Left ventricle myocardium inferior (tissue), 1 donor: ENCODE data around the gene MAPK8IP3. TPM values are rescaled to one million over a fixed set of nuclear protein-coding genes. Genes with fewer than 3 reads are reported as not detected.

Source experiments
- DNase-seq: peaks from one replicate; pipeline ENCODE4 v3.0.0-alpha.2; 2020
- H3K27ac ChIP-seq: fragments of 200-600 bp; replicated peaks from 2 replicates; pipeline ENCODE4 v1.8.0; 2021
- H3K27me3 ChIP-seq: fragments of 200-600 bp; 2 replicates; pipeline ENCODE4 v1.8.0; 2021; ENCODE audit warnings: low read depth
- H3K36me3 ChIP-seq: fragments of 200-600 bp; 2 replicates; pipeline ENCODE4 v1.8.0; 2021
- H3K4me1 ChIP-seq: fragments of 200-600 bp; 2 replicates; pipeline ENCODE4 v1.8.0; 2021
- H3K4me3 ChIP-seq: fragments of 200-600 bp; 2 replicates; pipeline ENCODE4 v1.8.0; 2021; ENCODE audit warnings: mild to moderate bottlenecking, moderate library complexity
- H3K9me3 ChIP-seq: fragments of 200-600 bp; replicated peaks from 2 replicates; pipeline ENCODE4 v1.8.0; 2021
- CTCF ChIP-seq: fragments of 200-600 bp; IDR thresholded peaks from 2 replicates; pipeline ENCODE4 v1.8.0; 2021; ENCODE audit warnings: antibody characterized with exemption, mild to moderate bottlenecking, borderline replicate concordance
- intact Hi-C: fragments of 100-400 bp; cut with micrococcal nuclease; formaldehyde crosslinking; loops from one replicate; pipeline ENCODE4 v1.11.0; 2022
- total RNA-seq: library from RNA; stranded (reverse); fragmentation: NEBNext Ultra II Directional; extraction: Animal tissue kit (Norgen Biotek cat#: 25700); gene quantifications from one replicate; pipeline ENCODE4 v1.2.1, GENCODE V29; 2021
- donor health status: DM: no; HTN: yes; CAD: no; lungs with severe emphysema.

Gene MAPK8IP3
- total RNA-seq, 1 donor from 2014 or later, result 56.0 TPM

DNA sequence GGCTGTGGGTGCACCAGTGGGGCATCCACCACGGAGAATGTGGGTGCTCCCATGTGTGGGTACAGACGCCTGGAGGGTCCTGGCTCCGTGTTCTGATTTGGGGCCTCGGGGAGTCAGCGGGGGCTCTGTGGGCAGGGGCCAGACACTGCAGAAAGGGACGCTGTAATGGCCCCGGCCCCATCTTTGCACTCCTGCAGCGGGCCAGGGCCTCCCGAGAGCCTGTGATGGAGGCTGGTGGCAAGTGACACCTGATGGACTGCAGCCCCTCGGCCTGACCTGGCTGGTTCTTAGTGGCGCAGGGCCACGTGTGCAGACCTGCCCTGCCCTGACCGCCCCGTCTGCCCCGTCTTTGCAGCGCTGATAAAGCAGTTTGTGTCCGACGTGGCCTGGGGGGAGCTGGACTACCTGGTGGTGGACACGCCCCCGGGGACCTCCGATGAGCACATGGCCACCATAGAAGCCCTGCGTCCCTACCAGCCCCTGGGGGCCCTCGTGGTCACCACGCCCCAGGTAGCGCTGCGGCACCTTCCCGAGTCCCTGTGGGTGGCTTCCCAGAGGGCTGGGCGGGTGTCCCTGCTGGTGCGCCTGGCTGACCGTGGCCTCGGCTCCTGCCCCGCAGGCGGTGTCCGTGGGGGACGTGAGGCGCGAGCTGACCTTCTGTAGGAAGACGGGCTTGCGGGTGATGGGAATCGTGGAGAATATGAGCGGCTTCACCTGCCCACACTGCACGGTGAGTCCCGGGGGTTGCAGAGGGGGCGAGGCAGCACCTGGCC, 81.5 kb downstream of the MAPK8IP3 start:
- Histone ChIP-seq H3K4me3 (no peak overlapping the region), H3K4me1 (peaks cover 35% of the 10 kb centered on the region), H3K9me3 (no peaks in the 10 kb centered on the region), H3K36me3 (peaks cover 42% of the 10 kb centered on the region), H3K27ac (no peak overlapping the region), H3K27me3 (no peaks in the 10 kb centered on the region)
- peak; percentile 11 for DNase-seq
- TF ChIP-seq CTCF, result no peak
- intact Hi-C loops, result no loop called here

DNA sequence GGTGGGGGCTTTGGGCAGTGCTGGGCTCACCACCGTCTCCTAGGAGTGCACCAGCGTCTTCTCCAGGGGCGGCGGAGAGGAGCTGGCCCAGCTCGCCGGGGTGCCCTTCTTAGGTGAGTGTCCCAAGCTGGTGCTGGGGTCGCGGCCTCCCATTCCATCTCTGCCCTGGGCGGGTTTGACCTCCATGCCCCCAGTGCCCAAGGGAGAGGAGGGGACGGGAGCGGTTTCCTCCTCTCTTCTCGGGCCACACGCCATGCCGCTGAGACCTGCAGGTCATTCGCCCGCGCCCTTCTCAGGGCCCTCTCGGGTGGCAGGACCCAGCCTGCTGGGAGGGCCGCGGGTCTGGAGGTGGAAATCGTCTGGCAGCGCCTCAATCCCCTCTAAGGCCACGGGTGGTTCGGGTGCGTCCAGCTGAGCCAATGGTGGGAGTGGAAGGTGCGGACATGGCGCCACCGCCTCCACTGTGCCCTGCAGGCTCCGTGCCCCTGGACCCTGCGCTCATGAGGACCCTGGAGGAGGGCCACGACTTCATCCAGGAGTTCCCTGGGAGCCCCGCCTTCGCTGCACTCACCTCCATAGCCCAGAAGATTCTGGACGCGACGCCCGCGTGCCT, 82.2 kb downstream of the MAPK8IP3 start:
- H3K4me1 ChIP-seq, result peaks cover 32% of the 10 kb centered on the region
- no peak overlapping the region for H3K27ac ChIP-seq
- H3K36me3 ChIP-seq, result peaks cover 45% of the 10 kb centered on the region
- H3K4me3 ChIP-seq, result no peak overlapping the region
- no peaks in the 10 kb centered on the region for H3K9me3 ChIP-seq
- TF ChIP-seq CTCF, result no peak
- intact Hi-C loops, result no loop called here
- H3K27me3 ChIP-seq, result no peaks in the 10 kb centered on the region
- DNase-seq, result no peak

GRCh38 chr16:1788708-1789100, 82.7 kb downstream of the MAPK8IP3 start:
- Histone ChIP-seq H3K9me3 (no peaks in the 10 kb centered on the region), H3K27me3 (no peaks in the 10 kb centered on the region), H3K4me1 (peaks cover 27% of the 10 kb centered on the region), H3K4me3 (no peak overlapping the region), H3K36me3 (peaks cover 45% of the 10 kb centered on the region), H3K27ac (no peak overlapping the region)
- no peak for DNase-seq
- no peak for TF ChIP-seq CTCF
- intact Hi-C loops, result no loop called here

GRCh38 chr16:1789643-1790045, 83.6 kb downstream of the MAPK8IP3 start:
- Histone ChIP-seq H3K27ac (no peak overlapping the region), H3K36me3 (peaks cover 45% of the 10 kb centered on the region), H3K9me3 (no peaks in the 10 kb centered on the region), H3K4me1 (peaks cover 17% of the 10 kb centered on the region), H3K4me3 (no peak overlapping the region), H3K27me3 (no peaks in the 10 kb centered on the region)
- no peak for TF ChIP-seq CTCF
- DNase-seq, result no peak
- intact Hi-C loops, result no loop called here

DNA sequence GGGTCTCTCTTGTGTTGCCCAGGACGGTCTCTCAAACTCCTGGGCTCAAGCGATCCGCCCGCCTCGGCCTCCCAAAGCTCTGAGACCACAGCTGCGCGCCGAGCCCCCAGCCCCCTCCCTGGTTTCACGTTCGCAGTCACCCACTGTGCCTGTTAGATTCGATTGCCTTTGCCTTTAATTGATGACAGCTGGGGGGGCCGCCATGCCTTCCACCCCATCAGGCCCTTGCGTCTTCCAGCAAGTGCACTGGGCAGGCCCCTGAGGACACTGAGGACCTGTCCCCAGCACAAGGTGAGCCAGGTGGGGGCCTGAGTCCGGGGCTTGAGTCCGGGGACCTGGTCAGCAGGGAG, 84.2 kb downstream of the MAPK8IP3 start:
- no peak for TF ChIP-seq CTCF
- H3K4me1 ChIP-seq, result peaks cover 11% of the 10 kb centered on the region
- H3K27ac ChIP-seq, result no peak overlapping the region
- no peaks in the 10 kb centered on the region for H3K27me3 ChIP-seq
- H3K4me3 ChIP-seq, result no peak overlapping the region
- intact Hi-C loops, result no loop called here
- H3K36me3 ChIP-seq, result peaks cover 45% of the 10 kb centered on the region
- no peaks in the 10 kb centered on the region for H3K9me3 ChIP-seq
- DNase-seq, result no peak
